ENCODE measurements around the gene PHACTR3. TPM values are rescaled to one million over a fixed set of nuclear protein-coding genes. Genes with fewer than 3 reads are reported as not detected.

The PHACTR3 gene
- polyA plus RNA-seq, 5 donors, result 3.4 to 6.3 (median 5.7) TPM

- DNase-seq, result peak; percentile 57 to 64
Measured at GRCh38 chr20:59668926-59669850, 64.8 kb downstream of the PHACTR3 start.

GRCh38 chr20:59670786-59671492 lies 66.6 kb downstream of the PHACTR3 start:
- DNase-seq, result no peak

- DNase-seq, result no peak
Measured at GRCh38 chr20:59671661-59672471, 67.5 kb downstream of the PHACTR3 start.

GRCh38 chr20:59672576-59672975 lies 68.2 kb downstream of the PHACTR3 start:
- no peak for DNase-seq

GRCh38 chr20:59673288-59673997 lies 69.1 kb downstream of the PHACTR3 start:
- DNase-seq, result no peak

- DNase-seq, result no peak
Measured at GRCh38 chr20:59673998-59674445, 69.7 kb downstream of the PHACTR3 start.

GRCh38 chr20:59676126-59676850 lies 71.9 kb downstream of the PHACTR3 start:
- DNase-seq, result no peak

GRCh38 chr20:59676851-59677182 lies 72.5 kb downstream of the PHACTR3 start:
- no peak for DNase-seq

GRCh38 chr20:59677586-59677985 lies 73.2 kb downstream of the PHACTR3 start:
- no peak for DNase-seq

GRCh38 chr20:59678288-59678687 lies 73.9 kb downstream of the PHACTR3 start:
- DNase-seq, result no peak

- DNase-seq, result no peak
Measured at GRCh38 chr20:59678951-59679350, 74.6 kb downstream of the PHACTR3 start.

GRCh38 chr20:59680148-59680650 lies 75.9 kb downstream of the PHACTR3 start:
- DNase-seq, result no peak

- no peak for DNase-seq
Measured at GRCh38 chr20:59680852-59681251, 76.5 kb downstream of the PHACTR3 start.

GRCh38 chr20:59682603-59683002 lies 78.3 kb downstream of the PHACTR3 start:
- no peak for DNase-seq

- DNase-seq, result no peak
Measured at GRCh38 chr20:59683181-59683580, 78.8 kb downstream of the PHACTR3 start.

GRCh38 chr20:59684685-59685242 lies 80.4 kb downstream of the PHACTR3 start:
- no peak for DNase-seq

GRCh38 chr20:59686404-59687346 lies 82.3 kb downstream of the PHACTR3 start:
- no peak for DNase-seq

- DNase-seq, result no peak
Measured at GRCh38 chr20:59688356-59688755, 84.0 kb downstream of the PHACTR3 start.

- no peak for DNase-seq
Measured at GRCh38 chr20:59688999-59689398, 84.7 kb downstream of the PHACTR3 start.
